HAP-1 (cell line): Measurements from ENCODE around the gene CPNE4.

Experiments
- DNase-seq, 2 experiments: peaks; one replicate each; pipeline ENCODE4 v3.0.0-alpha.2; 2016 to 2020; ENCODE audit warnings: low spot score in 2 of 2
- H3K27me3 ChIP-seq: fragments of 250-450 bp; sonication (Bioruptor Pico); 2 replicates; pipeline ENCODE4 v1.5.1; 2020; ENCODE audit warnings: low read depth, mild to moderate bottlenecking, moderate library complexity
- H3K36me3 ChIP-seq: fragments of 250-450 bp; sonication (Bioruptor Pico); replicated peaks from 2 replicates; pipeline ENCODE4 v1.5.1; 2020; ENCODE audit warnings: mild to moderate bottlenecking
- H3K4me1 ChIP-seq: fragments of 250-450 bp; sonication (Bioruptor Pico); 2 replicates; pipeline ENCODE4 v1.5.1; 2020; ENCODE audit warnings: mild to moderate bottlenecking
- H3K4me3 ChIP-seq: fragments of 250-450 bp; sonication (Bioruptor Pico); 2 replicates; pipeline ENCODE4 v1.5.1; 2020; ENCODE audit warnings: mild to moderate bottlenecking, moderate library complexity
- H3K9me3 ChIP-seq: fragments of 250-450 bp; sonication (Bioruptor Pico); 2 replicates; pipeline ENCODE4 v1.5.1; 2020; ENCODE audit warnings: mild to moderate bottlenecking, moderate library complexity
- in situ Hi-C: fragments of 300-500 bp; cut with MboI; formaldehyde crosslinking; loops from 3 replicates; pipeline ENCODE4 v1.14.3; 2020; ENCODE audit warnings: low sequenced_read_pairs, inconsistent platforms, mixed read lengths

The CPNE4 gene

DNA sequence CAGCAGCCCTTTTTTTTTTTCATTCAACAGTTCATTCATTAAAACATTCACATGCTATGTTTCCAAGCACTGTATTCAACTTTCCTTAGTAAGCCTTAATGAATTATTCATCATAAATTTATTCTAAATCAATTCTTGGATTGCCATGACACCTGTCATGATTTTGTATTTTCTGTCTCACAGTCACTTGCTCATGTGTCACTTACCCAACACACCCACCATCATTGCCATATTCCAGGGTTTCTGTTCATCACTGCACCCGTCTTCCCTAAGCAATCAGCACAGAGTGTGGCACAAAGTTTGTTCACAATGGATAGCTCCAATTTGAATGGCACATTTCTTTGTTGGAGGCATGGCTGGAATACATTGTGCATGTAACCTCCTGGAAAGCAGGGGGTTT is 27.2 kb downstream of the CPNE4 start:
- Histone ChIP-seq H3K9me3 (no peaks in the 10 kb centered on the region), H3K4me1 (0 out of 2 replicates have a peak, but pooled peaks cover 4% of the 10 kb centered on the region), H3K36me3 (no peaks in the 10 kb centered on the region), H3K27me3 (no peaks in the 10 kb centered on the region), H3K4me3 (no peak overlapping the region)
- DNase-seq: no peak
- in situ Hi-C loops: loop anchor here (25.0 kb wide), 2 partner anchors 470 to 970 kb away; partner anchors contain the start of genes ASTE1 and NEK11

DNA sequence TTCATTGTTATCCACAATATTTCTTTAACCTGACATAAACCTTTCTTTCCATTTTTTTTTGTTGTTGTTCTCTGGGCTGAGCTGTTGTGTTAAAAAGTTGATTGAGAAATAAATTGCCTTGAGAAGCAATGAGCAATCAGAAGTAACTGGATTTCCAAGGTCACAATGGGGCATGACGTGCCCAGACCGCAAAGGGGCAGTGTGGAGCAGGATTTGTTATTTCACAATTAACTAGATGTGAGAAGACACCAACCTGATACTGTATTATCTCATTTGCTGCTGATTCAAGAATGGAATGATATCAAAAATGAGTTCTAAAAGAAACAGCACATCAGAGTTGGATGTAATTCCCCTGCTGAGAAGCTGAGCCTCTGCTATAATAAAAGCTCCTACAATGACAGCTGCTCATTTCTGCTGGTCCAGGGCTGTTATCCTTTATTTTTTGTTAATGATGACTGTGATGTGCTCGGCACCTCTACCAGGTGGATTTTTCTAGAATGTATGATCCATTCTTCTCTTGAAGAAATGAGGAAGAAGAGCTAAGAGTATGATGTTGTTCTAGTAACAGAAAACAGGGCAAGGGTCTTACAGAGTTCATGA is 28.1 kb downstream of the CPNE4 start:
- DNase-seq: peak; percentile 40 to 67
- no peaks in the 10 kb centered on the region for H3K27me3 ChIP-seq
- H3K36me3 ChIP-seq: no peaks in the 10 kb centered on the region
- H3K4me3 ChIP-seq: no peak overlapping the region
- peaks cover 5% of the 10 kb centered on the region for H3K4me1 ChIP-seq
- no peaks in the 10 kb centered on the region for H3K9me3 ChIP-seq
- in situ Hi-C loops: loop anchor here (25.0 kb wide), 2 partner anchors 469 to 969 kb away; partner anchors contain the start of genes ASTE1 and NEK11

- Histone ChIP-seq H3K4me1 (peaks cover 10% of the 10 kb centered on the region), H3K4me3 (no peak overlapping the region), H3K9me3 (no peaks in the 10 kb centered on the region), H3K27me3 (no peaks in the 10 kb centered on the region), H3K36me3 (no peaks in the 10 kb centered on the region)
- DNase-seq: no peak
- in situ Hi-C loops: loop anchor here (25.0 kb wide), 2 partner anchors 467 to 967 kb away; partner anchors contain the start of genes ASTE1 and NEK11
These were observed 30.2 kb downstream of the CPNE4 start for GRCh38 chr3:132004571-132004970.

- Histone ChIP-seq H3K36me3 (no peaks in the 10 kb centered on the region), H3K4me3 (no peak overlapping the region), H3K4me1 (peaks cover 10% of the 10 kb centered on the region), H3K27me3 (no peaks in the 10 kb centered on the region), H3K9me3 (no peaks in the 10 kb centered on the region)
- in situ Hi-C loops: loop anchor here (25.0 kb wide), 2 partner anchors 466 to 966 kb away; partner anchors contain the start of genes ASTE1 and NEK11
- no peak for DNase-seq
These were observed 31.1 kb downstream of the CPNE4 start for GRCh38 chr3:132003685-132004084.

DNA sequence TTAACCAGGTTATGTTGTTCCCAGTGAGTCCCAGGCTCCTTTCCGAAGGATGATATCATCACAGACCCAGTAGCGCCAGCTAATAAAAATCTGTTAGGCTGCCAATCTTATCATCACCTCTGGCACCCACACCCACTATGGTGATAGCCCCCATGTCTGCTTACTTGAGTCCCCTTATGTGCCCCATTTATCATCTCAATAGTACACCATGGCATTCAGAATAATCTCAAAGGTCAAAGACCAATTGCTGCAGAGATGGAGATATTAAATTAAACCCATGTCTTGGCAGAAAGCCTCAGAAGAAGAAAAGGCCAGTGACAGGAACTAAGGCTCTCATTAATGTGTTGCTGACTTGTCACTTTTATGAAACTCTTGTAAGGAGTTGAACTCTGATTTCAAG is 32.8 kb downstream of the CPNE4 start:
- Histone ChIP-seq H3K4me1 (peaks cover 10% of the 10 kb centered on the region), H3K4me3 (no peak overlapping the region), H3K27me3 (no peaks in the 10 kb centered on the region), H3K36me3 (no peaks in the 10 kb centered on the region), H3K9me3 (no peaks in the 10 kb centered on the region)
- in situ Hi-C loops: loop anchor here (25.0 kb wide), 2 partner anchors 465 to 965 kb away; partner anchors contain the start of genes ASTE1 and NEK11
- DNase-seq: no peak

DNA sequence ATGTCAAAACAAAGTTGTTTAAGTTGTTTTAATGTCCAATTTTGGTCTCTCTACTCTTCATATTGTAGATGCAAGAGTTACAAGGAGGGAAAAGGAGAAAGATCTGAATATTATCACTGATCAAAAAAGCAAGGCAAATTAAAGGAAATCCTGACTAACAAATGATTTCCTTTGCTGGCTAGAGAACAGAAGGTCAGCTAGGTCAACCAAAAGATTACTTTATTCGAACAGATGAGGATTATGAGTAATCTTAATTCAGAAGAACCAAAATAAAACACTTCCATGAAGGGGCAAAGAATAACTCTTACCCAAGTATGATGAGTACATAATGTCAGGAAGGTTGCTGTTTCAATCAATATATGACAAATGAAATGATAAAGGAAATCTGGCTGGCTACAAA is 33.8 kb downstream of the CPNE4 start:
- Histone ChIP-seq H3K9me3 (no peaks in the 10 kb centered on the region), H3K4me3 (no peak overlapping the region), H3K27me3 (no peaks in the 10 kb centered on the region), H3K36me3 (no peaks in the 10 kb centered on the region), H3K4me1 (peaks cover 10% of the 10 kb centered on the region)
- in situ Hi-C loops: loop anchor here (25.0 kb wide), 2 partner anchors 464 to 964 kb away; partner anchors contain the start of genes ASTE1 and NEK11
- DNase-seq: no peak

DNA sequence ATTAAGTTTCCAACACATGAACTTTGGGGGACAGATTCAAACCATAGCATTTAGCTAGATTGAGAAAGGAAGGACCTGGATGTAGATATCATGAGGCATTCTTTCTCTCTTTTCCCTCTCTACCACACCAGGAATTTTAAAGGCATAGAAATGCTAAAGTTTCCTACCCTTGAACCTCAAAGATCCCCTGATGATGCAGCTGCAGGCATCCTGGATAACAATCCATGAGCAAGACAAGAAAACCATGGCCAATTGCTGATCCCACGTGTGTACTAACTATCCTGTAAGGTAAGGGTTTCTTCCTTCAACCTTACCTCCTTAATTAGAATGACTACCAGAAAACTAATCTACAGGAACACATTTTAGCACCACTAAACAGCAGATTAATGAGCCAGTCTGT is 36.8 kb downstream of the CPNE4 start:
- no peak for DNase-seq
- Histone ChIP-seq H3K9me3 (no peaks in the 10 kb centered on the region), H3K36me3 (no peaks in the 10 kb centered on the region), H3K27me3 (no peaks in the 10 kb centered on the region), H3K4me1 (peaks cover 7% of the 10 kb centered on the region), H3K4me3 (no peak overlapping the region)
- in situ Hi-C loops: no loop called here

GRCh38 chr3:131995891-131996290 is 38.9 kb downstream of the CPNE4 start:
- H3K4me3 ChIP-seq: no peak overlapping the region
- no peaks in the 10 kb centered on the region for H3K36me3 ChIP-seq
- no peaks in the 10 kb centered on the region for H3K9me3 ChIP-seq
- in situ Hi-C loops: no loop called here
- no peak for DNase-seq
- H3K27me3 ChIP-seq: no peaks in the 10 kb centered on the region
- H3K4me1 ChIP-seq: no peaks in the 10 kb centered on the region

GRCh38 chr3:131989318-131989717 is 45.5 kb downstream of the CPNE4 start:
- Histone ChIP-seq H3K36me3 (no peaks in the 10 kb centered on the region), H3K9me3 (no peaks in the 10 kb centered on the region), H3K4me3 (no peak overlapping the region), H3K4me1 (peaks cover 11% of the 10 kb centered on the region), H3K27me3 (no peaks in the 10 kb centered on the region)
- in situ Hi-C loops: no loop called here
- DNase-seq: no peak

GRCh38 chr3:131988209-131988608 is 46.6 kb downstream of the CPNE4 start:
- H3K36me3 ChIP-seq: no peaks in the 10 kb centered on the region
- in situ Hi-C loops: no loop called here
- DNase-seq: peak in 1 of 2 experiments; percentile 52
- no peak overlapping the region for H3K4me3 ChIP-seq
- no peaks in the 10 kb centered on the region for H3K9me3 ChIP-seq
- H3K4me1 ChIP-seq: peaks cover 11% of the 10 kb centered on the region
- H3K27me3 ChIP-seq: no peaks in the 10 kb centered on the region

DNA sequence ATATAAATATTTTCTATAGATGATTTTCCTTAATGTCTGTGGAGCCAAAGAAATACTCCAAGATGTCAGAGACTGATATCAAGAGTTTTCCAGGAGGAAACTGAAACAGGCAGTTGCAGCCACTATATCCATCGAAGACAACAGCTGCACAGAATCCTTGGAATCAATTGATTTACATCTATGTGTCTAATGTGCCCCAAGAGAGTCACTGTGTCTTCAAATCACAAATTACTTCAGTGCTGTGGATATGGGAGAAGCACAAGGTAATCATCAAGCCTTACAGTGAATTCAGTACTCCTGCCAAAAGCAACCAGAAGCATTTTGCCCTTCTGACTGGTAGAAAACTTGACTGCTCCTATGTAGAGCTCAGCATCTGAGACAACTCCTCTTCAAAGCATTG is 51.1 kb downstream of the CPNE4 start:
- in situ Hi-C loops: no loop called here

DNA sequence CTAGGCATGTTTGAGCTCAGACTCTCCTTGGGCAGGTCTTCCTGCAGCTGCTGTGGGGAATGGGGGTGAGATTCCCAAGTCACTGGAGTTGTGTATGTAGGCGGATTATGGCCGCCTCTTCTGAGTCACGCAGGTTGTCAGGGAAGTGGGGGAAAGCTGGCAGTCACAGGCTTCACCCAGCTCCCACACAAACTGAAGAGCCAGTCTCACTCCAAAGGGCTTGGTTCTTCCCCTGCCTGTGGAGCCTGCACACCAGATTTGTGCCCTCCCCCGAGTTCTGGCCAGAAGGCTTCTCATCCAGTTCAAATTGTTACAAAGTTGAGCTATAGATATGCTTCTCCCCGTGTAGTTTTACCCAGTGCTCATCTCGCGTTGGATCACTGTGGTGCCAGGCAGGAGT is 53.5 kb downstream of the CPNE4 start:
- in situ Hi-C loops: no loop called here
- Histone ChIP-seq H3K27me3 (no peaks in the 10 kb centered on the region), H3K4me3 (no peak overlapping the region), H3K4me1 (peaks cover 8% of the 10 kb centered on the region), H3K9me3 (no peaks in the 10 kb centered on the region), H3K36me3 (no peaks in the 10 kb centered on the region)
- DNase-seq: no peak

More for the DNA sequence above, 51.1 kb downstream of the CPNE4 start:
- H3K4me3 ChIP-seq: no peak overlapping the region
- H3K36me3 ChIP-seq: no peaks in the 10 kb centered on the region
- H3K4me1 ChIP-seq: peaks cover 14% of the 10 kb centered on the region
- no peak for DNase-seq
- H3K27me3 ChIP-seq: no peaks in the 10 kb centered on the region
- H3K9me3 ChIP-seq: no peaks in the 10 kb centered on the region

DNA sequence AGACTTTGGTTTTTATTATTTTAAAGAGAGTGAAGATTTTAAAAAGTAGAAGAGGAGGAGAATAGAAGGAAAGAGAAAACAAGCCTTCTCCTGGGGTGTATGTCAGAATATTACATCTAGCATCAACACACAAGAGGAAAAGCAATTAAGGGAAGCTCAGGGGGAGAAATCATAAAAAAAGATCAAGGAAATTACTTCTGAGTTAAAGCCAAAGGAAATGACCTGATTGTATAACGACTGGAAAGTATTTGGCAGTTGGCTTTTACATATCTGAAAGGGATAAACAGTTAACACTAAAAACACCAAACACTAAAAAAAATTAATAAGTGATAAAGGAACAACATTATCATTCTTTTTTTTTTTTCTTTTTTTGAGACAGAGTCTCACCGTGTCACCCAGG is 58.4 kb downstream of the CPNE4 start:
- no peak for DNase-seq
- no peak overlapping the region for H3K4me3 ChIP-seq
- H3K4me1 ChIP-seq: peaks cover 30% of the 10 kb centered on the region
- in situ Hi-C loops: no loop called here
- no peaks in the 10 kb centered on the region for H3K9me3 ChIP-seq
- no peaks in the 10 kb centered on the region for H3K27me3 ChIP-seq
- H3K36me3 ChIP-seq: no peaks in the 10 kb centered on the region

GRCh38 chr3:131975047-131975446 is 59.8 kb downstream of the CPNE4 start:
- no peaks in the 10 kb centered on the region for H3K9me3 ChIP-seq

More at GRCh38 chr3:131975047-131975446, 59.8 kb downstream of the CPNE4 start:
- H3K4me3 ChIP-seq: no peak overlapping the region
- DNase-seq: no peak
- no peaks in the 10 kb centered on the region for H3K27me3 ChIP-seq
- no peaks in the 10 kb centered on the region for H3K36me3 ChIP-seq
- peaks cover 30% of the 10 kb centered on the region for H3K4me1 ChIP-seq
- in situ Hi-C loops: no loop called here
